HG03064 (cell line): Measurements from ENCODE around the gene PRR33.

Source experiments
- ATAC-seq: cut with Tn5 transposase; IDR thresholded peaks from one replicate; pipeline ENCODE4 v1.9.1; 2021; ENCODE audit warnings: low read depth; ENCODE audit not compliant: unreplicated experiment

PRR33 gene

GRCh38 chr11:1852877-1853276, 38.8 kb downstream of the PRR33 start, which contains the start of gene LSP1:
LSP1 (plus strand) TSS chr11:1853084; CDS start chr11:1853145, 61 bp downstream.
- no peak for ATAC-seq

GRCh38 chr11:1852271-1852876, 39.3 kb downstream of the PRR33 start:
- no peak for ATAC-seq

DNA sequence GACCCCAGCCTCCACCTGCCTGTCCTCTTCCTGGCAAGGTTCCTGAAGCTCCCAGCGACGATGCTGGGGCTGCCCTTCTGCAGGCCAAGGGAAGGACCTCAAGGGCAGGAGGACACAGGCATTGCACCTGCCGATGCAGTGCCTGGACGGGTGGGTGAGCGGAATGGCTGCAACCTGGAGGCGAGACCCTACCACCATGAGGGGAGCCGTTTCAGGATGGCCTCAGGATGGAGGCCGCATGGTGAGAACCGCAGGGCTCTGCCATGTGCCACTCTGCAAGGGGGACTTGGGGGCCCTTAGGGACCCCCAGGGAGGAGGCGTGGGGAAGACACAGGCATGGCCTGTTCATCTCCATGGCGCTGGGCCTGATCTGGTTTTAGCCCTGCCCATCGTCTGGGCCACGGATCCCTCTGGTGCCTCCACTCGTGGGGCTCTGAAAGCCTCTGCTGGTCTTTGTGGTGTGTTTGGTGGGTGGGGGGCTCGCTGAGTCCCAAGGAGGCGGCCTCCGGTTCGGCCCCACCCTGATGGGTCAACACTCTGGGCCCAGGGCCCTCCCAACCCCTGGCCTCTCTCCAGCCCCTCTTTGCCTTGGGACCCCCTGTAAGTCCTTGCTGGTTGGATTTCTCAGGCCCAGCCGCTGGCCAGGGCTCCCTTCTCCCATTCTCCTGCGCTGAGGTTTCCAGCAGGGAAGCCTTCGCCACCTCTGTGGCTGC, 40.1 kb downstream of the PRR33 start:
- ATAC-seq, result no peak

DNA sequence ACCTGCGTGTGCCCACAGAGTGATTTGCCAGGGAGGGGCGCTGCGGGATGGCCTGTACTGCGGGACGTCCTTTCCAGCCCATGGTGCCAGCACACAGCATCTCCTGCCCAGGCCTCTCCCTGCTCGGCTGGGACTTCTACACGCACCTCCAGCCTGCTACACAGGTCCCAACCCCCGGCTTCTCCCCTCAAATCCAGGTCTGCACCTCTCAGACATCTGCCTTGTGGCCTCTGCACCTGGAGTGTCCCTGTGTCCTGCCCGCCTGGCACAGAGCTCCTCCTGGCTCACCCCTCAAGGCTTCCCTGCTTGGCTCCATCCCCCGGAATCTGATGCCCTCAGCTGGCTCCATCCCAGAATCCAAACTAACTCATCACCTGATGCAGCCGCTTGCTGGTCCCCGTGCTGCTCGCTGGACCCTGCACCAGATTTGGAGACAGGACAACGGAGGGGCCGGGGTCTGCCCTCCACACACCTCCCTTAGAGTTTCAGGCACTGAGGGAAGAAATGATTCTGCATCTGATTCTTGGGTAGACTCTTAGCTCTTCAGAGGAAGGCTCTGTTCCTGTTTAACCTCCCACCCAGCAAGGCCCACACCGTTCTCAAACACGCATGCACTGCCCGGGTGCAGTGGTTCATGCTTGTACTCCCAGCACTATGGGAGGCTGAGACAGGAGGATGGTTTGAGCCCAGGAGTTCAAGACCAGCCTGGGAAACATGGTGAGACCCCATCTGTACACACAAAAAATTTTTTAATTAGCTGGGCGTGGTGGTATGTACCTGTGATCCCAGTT, 42.9 kb downstream of the PRR33 start:
- no peak for ATAC-seq

DNA sequence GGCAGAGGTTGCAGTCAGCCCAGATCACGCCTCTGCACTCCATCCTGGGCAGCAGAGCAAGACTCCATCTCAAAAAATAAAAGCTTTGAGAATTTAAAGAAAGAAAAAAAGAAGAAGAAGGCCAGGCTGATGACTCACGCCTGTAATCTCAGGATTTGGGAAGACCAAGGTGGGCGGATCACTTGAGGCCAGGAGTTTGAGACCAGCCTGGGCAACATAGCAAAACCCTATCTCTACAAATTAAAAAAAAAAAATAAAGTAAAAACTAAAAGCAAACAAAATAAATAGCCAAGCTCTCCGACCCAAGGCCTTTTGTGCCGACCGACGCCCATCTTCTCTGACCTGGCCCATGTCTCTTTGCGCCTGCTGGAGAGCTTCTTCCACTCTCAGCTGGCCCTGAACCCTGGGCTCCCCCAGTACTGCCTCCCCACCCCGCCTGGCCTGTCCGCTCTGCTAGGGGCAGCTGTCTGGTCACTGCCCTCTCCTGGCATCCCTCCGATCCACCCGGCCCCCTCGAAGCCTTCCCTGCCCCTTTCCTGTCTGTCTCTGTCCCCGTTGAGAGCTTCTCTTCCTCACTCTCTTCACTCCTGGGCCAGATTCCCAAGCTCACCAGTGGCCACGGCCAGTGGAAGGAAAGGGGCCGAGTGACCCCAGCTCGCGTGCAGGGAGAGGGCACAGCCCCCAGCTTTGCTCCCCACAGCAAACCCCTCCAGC, 43.6 kb downstream of the PRR33 start:
- ATAC-seq, result no peak

DNA sequence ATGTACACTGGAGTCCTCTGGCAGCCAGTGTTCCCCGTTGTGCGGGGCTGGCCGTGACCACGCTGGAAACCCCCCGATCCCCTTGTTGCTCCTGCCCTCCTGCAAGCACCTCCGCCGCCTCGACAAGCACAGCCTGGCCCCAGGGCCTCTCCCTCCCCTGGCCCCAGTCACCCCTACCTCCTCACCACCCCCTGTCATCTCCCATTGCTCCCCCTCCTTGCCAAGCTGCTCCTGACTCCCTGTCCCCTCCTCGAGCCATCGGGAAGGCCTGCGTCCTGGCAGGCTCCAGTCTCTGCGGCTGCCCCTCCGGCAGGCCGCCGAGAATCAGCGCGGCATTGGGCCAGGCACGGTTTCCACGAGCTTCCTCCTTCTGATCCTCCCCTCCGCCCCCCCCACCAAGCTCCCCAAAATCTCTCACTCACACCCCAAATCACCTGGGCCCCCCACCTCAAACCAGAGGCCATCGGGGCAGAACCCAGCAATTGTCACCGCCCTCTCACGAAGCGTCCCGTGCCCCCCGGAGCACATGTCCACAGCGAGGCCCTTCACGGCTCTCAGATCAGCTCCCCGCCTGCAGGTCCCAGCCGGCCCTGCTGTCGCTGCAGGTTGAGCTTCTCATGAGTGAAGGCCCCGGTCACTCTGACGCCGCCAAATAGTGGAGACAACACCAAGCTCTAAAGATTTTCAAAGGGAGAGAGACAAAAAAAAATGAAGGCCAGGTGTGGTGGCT, 44.5 kb downstream of the PRR33 start:
- no peak for ATAC-seq

GRCh38 chr11:1846453-1846932, 45.2 kb downstream of the PRR33 start:
- ATAC-seq, result no peak

GRCh38 chr11:1845561-1846452, 45.9 kb downstream of the PRR33 start:
- ATAC-seq, result no peak

GRCh38 chr11:1845095-1845429, 46.6 kb downstream of the PRR33 start:
- no peak for ATAC-seq

DNA sequence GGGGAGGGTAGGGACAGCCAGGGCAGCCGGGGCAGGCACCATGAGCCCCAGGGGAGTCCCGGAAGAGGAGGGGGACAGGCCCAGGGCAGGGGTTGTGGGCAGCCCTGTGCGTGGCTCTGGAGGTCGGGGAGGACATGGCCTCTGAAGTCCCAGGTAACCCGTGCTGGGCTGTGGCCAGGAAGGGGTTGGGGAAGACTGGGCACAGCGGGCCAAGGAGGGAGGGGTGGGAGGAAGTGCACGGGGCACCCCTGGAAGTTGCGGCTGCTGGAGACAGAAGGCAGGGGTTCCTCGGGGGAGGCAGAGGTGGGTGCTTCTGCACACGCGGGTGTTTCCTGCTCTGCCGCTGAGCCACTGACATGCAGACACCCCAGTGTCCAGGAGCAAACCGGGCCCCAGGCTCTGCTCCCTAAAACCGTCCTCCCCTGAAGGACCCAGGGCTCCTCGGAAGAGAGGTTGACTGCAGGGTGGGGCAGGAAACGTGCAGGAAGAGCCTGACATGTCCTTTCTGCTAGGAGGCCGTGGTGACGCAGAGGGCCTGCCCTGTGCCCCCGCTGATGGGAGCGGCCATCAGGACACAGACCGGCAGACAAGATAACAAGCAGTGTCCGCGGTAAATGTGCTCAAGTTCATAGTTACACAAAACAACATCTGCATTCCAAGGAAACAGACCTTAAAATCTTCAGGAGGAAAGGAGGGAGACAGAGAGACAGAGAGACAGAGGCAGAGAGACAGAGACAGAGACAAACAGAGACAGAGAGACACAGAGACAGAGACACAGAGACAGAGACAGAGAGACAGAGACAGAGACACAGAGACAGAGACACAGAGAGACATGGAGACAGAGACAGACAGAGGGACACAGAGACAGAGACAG, 47.2 kb downstream of the PRR33 start:
- no peak for ATAC-seq

- no peak for ATAC-seq
Observed at GRCh38 chr11:1843796-1844195, 47.9 kb downstream of the PRR33 start.

- ATAC-seq, result no peak
Observed at GRCh38 chr11:1843098-1843473, 48.6 kb downstream of the PRR33 start.

- no peak for ATAC-seq
Observed at GRCh38 chr11:1842149-1843097, 49.3 kb downstream of the PRR33 start.

DNA sequence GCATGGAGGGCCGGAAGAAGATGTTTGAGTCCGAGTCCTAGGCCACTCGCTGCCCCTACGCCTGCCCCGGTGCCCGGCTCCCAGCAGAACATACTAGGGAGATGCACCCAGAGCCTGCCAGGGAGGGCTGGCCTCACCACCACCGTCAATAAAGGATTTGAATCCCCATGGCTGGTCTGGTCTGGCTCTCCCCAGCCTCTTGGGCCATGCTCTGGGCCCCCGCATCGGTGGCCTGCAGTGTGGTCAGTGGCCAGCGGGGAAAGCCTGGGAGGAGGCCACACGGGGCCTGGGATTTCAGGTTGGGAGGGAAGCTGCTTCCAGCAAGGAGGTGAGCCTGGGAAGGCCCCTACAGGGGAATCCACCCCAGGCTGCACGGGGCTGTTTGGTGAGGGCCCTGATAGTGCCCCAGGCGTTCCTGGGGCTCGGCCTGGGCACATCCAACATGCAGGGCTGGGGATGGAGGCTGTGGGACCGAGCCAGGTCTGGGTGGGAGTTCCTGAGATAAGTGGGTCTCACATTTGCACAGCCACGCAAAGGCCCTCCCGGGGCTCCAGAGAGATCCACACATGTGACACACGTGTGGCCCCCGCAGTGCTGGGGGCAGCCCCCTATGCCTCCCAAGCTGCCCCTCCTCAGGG, 50.1 kb downstream of the PRR33 start:
- ATAC-seq, result no peak

GRCh38 chr11:1840780-1841480, 50.8 kb downstream of the PRR33 start:
- ATAC-seq, result no peak
